Gastroesophageal sphincter (tissue), 4 donors: ENCODE data around the gene SHLD1. TPM values are rescaled to one million over a fixed set of nuclear protein-coding genes. Genes with fewer than 3 reads are reported as not detected.

Experiments
- ATAC-seq: fragments of 150-250 bp; one replicate; pipeline ENCODE4 v1.9.1; 2016; ENCODE audit warnings: mild to moderate bottlenecking, moderate library complexity
- H3K27ac ChIP-seq, 4 donors: fragments of 200-600 bp; sonication (generic) in 3 of 4; 1 replicate in 3 of 4; 2 replicates in 1 of 4; pipeline ENCODE4 v1.5.1; 2016 to 2019
- H3K27me3 ChIP-seq: fragments of 200-600 bp; sonication (generic); one replicate; pipeline ENCODE4 v1.5.1; 2019
- H3K36me3 ChIP-seq, 2 donors: fragments of 200-600 bp; sonication (generic); one replicate each; pipeline ENCODE4 v1.5.1; 2019; ENCODE audit warnings: control low read depth in 1 of 2
- H3K4me1 ChIP-seq, 3 donors: fragments of 200-600 bp; sonication (generic); 1 replicate in 2 of 3; 2 replicates in 1 of 3; pipeline ENCODE4 v1.5.1; 2016 to 2019; ENCODE audit warnings: control low read depth in 2 of 3
- H3K4me3 ChIP-seq, 2 donors: fragments of 200-600 bp; sonication (generic); one replicate each; pipeline ENCODE4 v1.5.1; 2019; ENCODE audit warnings: mild to moderate bottlenecking in 1 of 2, moderate library complexity in 1 of 2
- H3K9me3 ChIP-seq, 3 donors: fragments of 200-600 bp; sonication (generic); one replicate each; pipeline ENCODE4 v1.5.1; 2017 to 2019; ENCODE audit warnings: control low read depth in 2 of 3
- EP300 ChIP-seq: sonication (generic); formaldehyde crosslinking; IDR thresholded peaks from one replicate; pipeline ENCODE4 v1.6.1; 2017; ENCODE audit warnings: antibody characterized with exemption, mild to moderate bottlenecking
- POLR2A ChIP-seq, 2 donors: fragments of 450-650 bp; IDR thresholded peaks; one replicate each; pipeline ENCODE4 v1.6.1; 2017; ENCODE audit warnings: antibody characterized with exemption in 2 of 2, mild to moderate bottlenecking in 2 of 2, moderate library complexity in 1 of 2
- POLR2AphosphoS5 ChIP-seq: sonication (generic); formaldehyde crosslinking; IDR thresholded peaks from one replicate; pipeline ENCODE4 v1.6.1; 2017; ENCODE audit warnings: antibody characterized with exemption
- WGBS, 2 donors: methylation state at CpG; one replicate each; pipeline ENCODE4 v1.1.5; 2018; ENCODE audit warnings: low coverage in 1 of 2; 5-methylcytosine and 5-hydroxymethylcytosine counted together
- total RNA-seq, 4 donors: library from RNA; depleted of rRNA; stranded (reverse); fragments of >200 nt; gene quantifications; one replicate each; pipeline ENCODE4 v1.1.0, GENCODE V29; 2016
- TF ChIP-seq, protein P1 (sequence below), 4 experiments: fragments of 200-600 bp in 2 of 4; fragments of 450-650 bp in 2 of 4; sonication (generic) in 1 of 4; IDR thresholded peaks; one replicate each; pipeline ENCODE4 v1.5.1; 2017 to 2019; ENCODE audit warnings: antibody characterized with exemption in 4 of 4, mild to moderate bottlenecking in 2 of 4, moderate library complexity in 2 of 4

Gene SHLD1
- total RNA-seq, 4 donors from 2014 or later: 0.93 to 3.3 (median 2.1) TPM

DNA sequence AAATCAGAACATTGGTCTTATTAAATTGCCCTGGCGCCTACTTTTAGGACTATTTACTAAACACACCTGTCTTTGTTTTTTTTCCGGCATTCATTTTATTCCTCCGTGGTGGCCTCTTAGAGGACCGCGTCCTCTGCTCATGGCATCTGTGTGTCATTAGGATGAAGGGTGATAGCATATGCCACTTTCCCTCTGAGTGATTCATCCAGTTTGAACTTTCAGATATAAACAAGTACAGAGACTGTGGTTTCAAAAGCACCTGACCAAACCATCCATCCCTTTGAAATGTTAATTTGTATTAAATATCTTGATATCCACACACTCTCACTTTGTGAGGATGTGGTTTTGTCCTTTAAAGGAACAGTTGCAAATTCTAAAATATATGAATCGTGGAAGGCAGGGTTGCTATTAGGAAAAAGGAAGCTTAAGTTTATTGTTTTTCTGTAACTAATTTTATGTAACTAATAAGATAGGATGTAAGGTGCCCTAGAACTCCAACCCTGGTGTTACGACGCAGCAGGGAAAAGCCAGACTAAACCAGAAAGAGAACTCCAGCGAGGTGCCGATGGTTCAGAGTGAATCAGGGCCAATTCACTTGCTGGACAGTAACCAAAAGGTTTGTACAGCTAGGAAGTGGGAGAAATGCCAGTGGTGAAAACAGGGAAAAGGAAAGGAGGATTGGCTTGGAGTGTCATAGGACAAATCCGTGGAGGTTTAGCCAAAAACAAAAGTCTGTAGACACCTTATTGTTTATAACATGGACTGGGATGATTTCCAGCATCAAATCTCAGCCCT, 98.7 kb downstream of the SHLD1 start:
- ATAC-seq: peak; percentile 79
- TF ChIP-seq POLR2A (IDR thresholded peaks at IDR 0.05) (no peak), POLR2AphosphoS5 (no peak)
- TF ChIP-seq, protein P1, sequence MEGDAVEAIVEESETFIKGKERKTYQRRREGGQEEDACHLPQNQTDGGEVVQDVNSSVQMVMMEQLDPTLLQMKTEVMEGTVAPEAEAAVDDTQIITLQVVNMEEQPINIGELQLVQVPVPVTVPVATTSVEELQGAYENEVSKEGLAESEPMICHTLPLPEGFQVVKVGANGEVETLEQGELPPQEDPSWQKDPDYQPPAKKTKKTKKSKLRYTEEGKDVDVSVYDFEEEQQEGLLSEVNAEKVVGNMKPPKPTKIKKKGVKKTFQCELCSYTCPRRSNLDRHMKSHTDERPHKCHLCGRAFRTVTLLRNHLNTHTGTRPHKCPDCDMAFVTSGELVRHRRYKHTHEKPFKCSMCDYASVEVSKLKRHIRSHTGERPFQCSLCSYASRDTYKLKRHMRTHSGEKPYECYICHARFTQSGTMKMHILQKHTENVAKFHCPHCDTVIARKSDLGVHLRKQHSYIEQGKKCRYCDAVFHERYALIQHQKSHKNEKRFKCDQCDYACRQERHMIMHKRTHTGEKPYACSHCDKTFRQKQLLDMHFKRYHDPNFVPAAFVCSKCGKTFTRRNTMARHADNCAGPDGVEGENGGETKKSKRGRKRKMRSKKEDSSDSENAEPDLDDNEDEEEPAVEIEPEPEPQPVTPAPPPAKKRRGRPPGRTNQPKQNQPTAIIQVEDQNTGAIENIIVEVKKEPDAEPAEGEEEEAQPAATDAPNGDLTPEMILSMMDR (IDR thresholded peaks at IDR 0.05): no peak
- no peak overlapping the region for H3K4me3 ChIP-seq
- H3K27me3 ChIP-seq: no peaks in the 10 kb centered on the region
- peak overlapping the region; percentile 12 to 67 (median 24) for H3K27ac ChIP-seq
- H3K36me3 ChIP-seq: no peaks in the 10 kb centered on the region
- peaks cover 0 to 41% (median 7%) of the 10 kb centered on the region in 3 donors for H3K4me1 ChIP-seq
- H3K9me3 ChIP-seq: no peaks in the 10 kb centered on the region
- WGBS, 2 donors: 45% methylated on average over 11 of the region's 11 CpGs

DNA sequence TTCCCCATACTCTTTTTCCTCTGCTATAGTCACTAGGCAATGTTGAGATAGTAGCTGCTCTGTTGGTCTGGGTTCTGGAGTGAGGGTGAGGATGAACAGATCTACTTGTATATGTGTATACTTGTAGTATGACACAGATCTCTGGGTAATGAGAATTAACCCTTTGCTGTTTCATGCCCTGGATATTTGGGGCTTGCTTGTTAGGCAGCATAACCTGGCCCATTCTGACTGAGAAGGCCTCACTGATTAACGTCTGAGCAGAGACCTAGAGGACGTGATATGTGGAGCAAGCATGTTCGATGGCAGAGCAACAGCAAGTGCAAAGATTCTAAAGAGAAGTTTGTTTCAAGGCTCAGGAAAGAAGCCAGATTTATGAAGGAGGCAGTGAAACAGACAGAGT, 105.7 kb downstream of the SHLD1 start:
- ATAC-seq: no peak
- H3K27me3 ChIP-seq: no peaks in the 10 kb centered on the region
- H3K9me3 ChIP-seq: no peaks in the 10 kb centered on the region
- no peak overlapping the region for H3K4me3 ChIP-seq
- TF ChIP-seq POLR2AphosphoS5 (no peak), EP300 (no peak), POLR2A (IDR thresholded peaks at IDR 0.05) (no peak)
- TF ChIP-seq, protein P1 (IDR thresholded peaks at IDR 0.05): no peak
- WGBS, 2 donors: 83 to 100% methylated on average over 3 of the region's 3 CpGs
- no peaks in the 10 kb centered on the region for H3K36me3 ChIP-seq
- no peak overlapping the region for H3K27ac ChIP-seq
- H3K4me1 ChIP-seq: no peaks in the 10 kb centered on the region

DNA sequence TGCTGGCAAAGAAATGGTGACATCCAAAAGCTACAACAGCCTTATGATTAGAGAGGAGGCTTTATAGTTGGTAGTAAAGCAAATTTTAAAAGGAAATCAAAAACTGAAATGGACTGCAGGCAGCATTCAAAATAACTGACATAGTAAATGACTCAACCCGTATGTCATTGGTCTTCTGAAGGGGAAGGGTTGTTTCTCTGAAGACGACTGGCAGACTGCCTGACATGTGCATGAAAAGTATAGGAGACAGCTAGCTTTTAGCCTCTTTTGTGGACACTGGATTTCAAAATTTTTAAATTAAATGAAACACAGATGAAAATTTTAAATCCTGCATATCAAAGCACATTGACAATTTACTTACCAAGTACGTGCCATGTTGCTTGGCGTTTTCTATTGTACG, 109.4 kb downstream of the SHLD1 start:
- Histone ChIP-seq H3K4me1 (peaks cover under 1 to 28% (median 8%) of the 10 kb centered on the region in 3 donors), H3K9me3 (no peaks in the 10 kb centered on the region), H3K36me3 (no peaks in the 10 kb centered on the region), H3K27ac (no peak overlapping the region), H3K4me3 (no peak overlapping the region), H3K27me3 (no peaks in the 10 kb centered on the region)
- ATAC-seq: no peak
- TF ChIP-seq, protein P1 (IDR thresholded peaks at IDR 0.05): no peak
- TF ChIP-seq POLR2A (IDR thresholded peaks at IDR 0.05): no peak
- TF ChIP-seq EP300: no peak
- 74 to 90% methylated on average over 5 of the region's 5 CpGs for WGBS, 2 donors

DNA sequence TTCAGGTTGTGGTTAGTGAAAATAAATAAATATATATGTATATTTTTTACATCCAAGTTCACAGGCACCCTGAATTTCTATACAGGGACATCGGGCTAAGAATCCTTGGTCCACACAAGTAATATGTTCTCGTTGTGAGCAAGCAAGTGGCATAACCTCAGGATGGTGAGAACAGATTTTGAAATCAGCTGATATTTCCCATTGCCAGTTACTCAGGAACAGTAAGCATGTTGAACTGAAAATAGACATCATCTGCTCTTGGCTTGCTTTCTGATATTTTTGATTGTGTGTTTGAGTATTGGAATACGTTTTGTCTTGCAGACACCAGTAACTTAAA, 112.5 kb downstream of the SHLD1 start:
- no peak for ATAC-seq
- 18 to 21% methylated on average over 3 of the region's 3 CpGs for WGBS, 2 donors

More for the DNA sequence above, 112.5 kb downstream of the SHLD1 start:
- no peak for TF ChIP-seq POLR2AphosphoS5
- TF ChIP-seq, protein P1 (IDR thresholded peaks at IDR 0.05): no peak
- TF ChIP-seq EP300: no peak
- no peak for TF ChIP-seq POLR2A (IDR thresholded peaks at IDR 0.05)
- no peaks in the 10 kb centered on the region for H3K27me3 ChIP-seq
- H3K9me3 ChIP-seq: no peaks in the 10 kb centered on the region
- H3K4me3 ChIP-seq: no peak overlapping the region
- H3K36me3 ChIP-seq: no peaks in the 10 kb centered on the region
- H3K4me1 ChIP-seq: peaks cover 7 to 39% (median 12%) of the 10 kb centered on the region in 3 donors
- peak overlapping the region in 1 of 4 donors; percentile 15 for H3K27ac ChIP-seq
